Duodenal mucosa (tissue), 2 donors: ENCODE results near the gene CHMP2A.

Source experiments
- H3K27ac ChIP-seq: one replicate; pipeline ENCODE4 v1.7.0; 2013; ENCODE audit warnings: low read depth, low read length
- H3K27me3 ChIP-seq, 2 donors: one replicate each; pipeline ENCODE4 v1.7.0; 2013; ENCODE audit warnings: low read length in 2 of 2, control low read depth in 1 of 2; ENCODE audit not compliant: insufficient read depth in 2 of 2, control insufficient read depth in 1 of 2
- H3K36me3 ChIP-seq, 2 donors: one replicate each; pipeline ENCODE4 v1.7.0; 2013; ENCODE audit warnings: low read length in 2 of 2, control low read depth in 1 of 2; ENCODE audit not compliant: insufficient read depth in 2 of 2, control insufficient read depth in 1 of 2
- H3K4me1 ChIP-seq, 2 donors: one replicate each; pipeline ENCODE4 v1.7.0; 2013; ENCODE audit warnings: low read length in 2 of 2, control low read depth in 1 of 2; ENCODE audit not compliant: insufficient read depth in 2 of 2, control insufficient read depth in 1 of 2
- H3K4me3 ChIP-seq, 2 donors: one replicate each; pipeline ENCODE4 v1.7.0; 2013; ENCODE audit warnings: low read length in 2 of 2, low read depth in 1 of 2
- H3K9ac ChIP-seq, 2 donors: one replicate each; pipeline ENCODE4 v1.7.0; 2013; ENCODE audit warnings: low read length in 2 of 2, low read depth in 1 of 2
- H3K9me3 ChIP-seq, 2 donors: one replicate each; pipeline ENCODE4 v1.7.0; 2013; ENCODE audit warnings: low read length in 2 of 2, control low read depth in 1 of 2; ENCODE audit not compliant: control insufficient read depth in 1 of 2

Gene CHMP2A

GRCh38 chr19:58554494-58555368, at the start of gene CHMP2A:
Gene CHMP2A (minus strand): TSS chr19:58555105. CDS start chr19:58554212, 893 bp downstream.
- H3K27ac ChIP-seq, result peak within 1 kb of the TSS; percentile 97
- no peaks in the 10 kb centered on the region for H3K9me3 ChIP-seq
- peak within 1 kb of the TSS; percentile 97 to 99 for H3K9ac ChIP-seq
- peaks cover 36 to 41% of the 10 kb centered on the region in 2 donors for H3K4me1 ChIP-seq
- H3K36me3 ChIP-seq, result peaks cover 33 to 42% of the 10 kb centered on the region in 2 donors
- H3K4me3 ChIP-seq, result peak within 1 kb of the TSS; percentile 91 to 100
- H3K27me3 ChIP-seq, result no peaks in the 10 kb centered on the region

- Histone ChIP-seq H3K36me3 (peaks cover 13 to 26% of the 10 kb centered on the region in 2 donors), H3K9me3 (no peaks in the 10 kb centered on the region), H3K9ac (no peak overlapping the region), H3K4me1 (no peaks in the 10 kb centered on the region), H3K27ac (no peak overlapping the region), H3K4me3 (no peak overlapping the region), H3K27me3 (no peaks in the 10 kb centered on the region)
Measured at GRCh38 chr19:58586133-58586765, 31.3 kb upstream of the CHMP2A start.

GRCh38 chr19:58585442-58586132, 30.7 kb upstream of the CHMP2A start:
- H3K4me1 ChIP-seq, result no peaks in the 10 kb centered on the region
- no peak overlapping the region for H3K27ac ChIP-seq
- H3K9me3 ChIP-seq, result no peaks in the 10 kb centered on the region
- H3K9ac ChIP-seq, result no peak overlapping the region
- no peak overlapping the region for H3K4me3 ChIP-seq
- peaks cover 15 to 26% of the 10 kb centered on the region in 2 donors for H3K36me3 ChIP-seq
- no peaks in the 10 kb centered on the region for H3K27me3 ChIP-seq

- Histone ChIP-seq H3K9me3 (no peaks in the 10 kb centered on the region), H3K27me3 (no peaks in the 10 kb centered on the region), H3K4me3 (no peak overlapping the region), H3K9ac (no peak overlapping the region), H3K36me3 (peaks cover 15 to 26% of the 10 kb centered on the region in 2 donors), H3K4me1 (no peaks in the 10 kb centered on the region), H3K27ac (no peak overlapping the region)
Measured at GRCh38 chr19:58584498-58585441, 29.9 kb upstream of the CHMP2A start.

GRCh38 chr19:58582985-58583384, 28.1 kb upstream of the CHMP2A start:
- peaks cover 15 to 26% of the 10 kb centered on the region in 2 donors for H3K36me3 ChIP-seq
- no peak overlapping the region for H3K9ac ChIP-seq
- H3K9me3 ChIP-seq, result no peaks in the 10 kb centered on the region
- no peak overlapping the region for H3K27ac ChIP-seq
- H3K4me1 ChIP-seq, result no peaks in the 10 kb centered on the region
- no peak overlapping the region for H3K4me3 ChIP-seq
- no peaks in the 10 kb centered on the region for H3K27me3 ChIP-seq

GRCh38 chr19:58581227-58582141, 26.6 kb upstream of the CHMP2A start:
- no peak overlapping the region for H3K27ac ChIP-seq
- no peaks in the 10 kb centered on the region for H3K27me3 ChIP-seq
- H3K36me3 ChIP-seq, result peaks cover 15 to 26% of the 10 kb centered on the region in 2 donors
- no peak overlapping the region for H3K4me3 ChIP-seq
- H3K9ac ChIP-seq, result peak overlapping the region in 1 of 2 donors; percentile 43
- H3K4me1 ChIP-seq, result no peaks in the 10 kb centered on the region
- no peaks in the 10 kb centered on the region for H3K9me3 ChIP-seq

- no peak overlapping the region for H3K9ac ChIP-seq
- H3K4me3 ChIP-seq, result no peak overlapping the region
- H3K27ac ChIP-seq, result no peak overlapping the region
- no peaks in the 10 kb centered on the region for H3K9me3 ChIP-seq
- H3K27me3 ChIP-seq, result no peaks in the 10 kb centered on the region
- peaks cover 15 to 19% of the 10 kb centered on the region in 2 donors for H3K36me3 ChIP-seq
- peaks cover 0 to 5% of the 10 kb centered on the region in 2 donors for H3K4me1 ChIP-seq
Measured at GRCh38 chr19:58579473-58580142, 24.7 kb upstream of the CHMP2A start.

GRCh38 chr19:58578012-58578925, 23.4 kb upstream of the CHMP2A start:
- no peak overlapping the region for H3K9ac ChIP-seq
- peaks cover 7 to 16% of the 10 kb centered on the region in 2 donors for H3K4me1 ChIP-seq
- peaks cover 10 to 14% of the 10 kb centered on the region in 2 donors for H3K36me3 ChIP-seq
- no peaks in the 10 kb centered on the region for H3K9me3 ChIP-seq
- no peaks in the 10 kb centered on the region for H3K27me3 ChIP-seq
- no peak overlapping the region for H3K27ac ChIP-seq
- no peak overlapping the region for H3K4me3 ChIP-seq
